Activated T-cell treated with anti-CD3 and anti-CD28 coated beads, Interleukin-2, amount 50 U/mL, for 1 hour (primary cell): Measurements from ENCODE around the gene HS3ST5.

ENCODE experiments used
- DNase-seq: peaks from one replicate; pipeline ENCODE4 v3.0.0-alpha.2; 2020

Gene HS3ST5

GRCh38 chr6:114144887-114145851, 197.7 kb downstream of the HS3ST5 start:
- DNase-seq, result no peak

GRCh38 chr6:114142258-114142657, 200.6 kb downstream of the HS3ST5 start:
- no peak for DNase-seq

GRCh38 chr6:114140416-114140815, 202.4 kb downstream of the HS3ST5 start:
- no peak for DNase-seq

- DNase-seq, result no peak
Measured at GRCh38 chr6:114138577-114139248, 204.1 kb downstream of the HS3ST5 start.

GRCh38 chr6:114135363-114135971, 207.4 kb downstream of the HS3ST5 start:
- no peak for DNase-seq

- DNase-seq, result no peak
Measured at GRCh38 chr6:114133816-114134215, 209.0 kb downstream of the HS3ST5 start.

GRCh38 chr6:114131945-114132344, 210.9 kb downstream of the HS3ST5 start:
- no peak for DNase-seq

- no peak for DNase-seq
Measured at GRCh38 chr6:114125576-114125975, 217.2 kb downstream of the HS3ST5 start.

- DNase-seq, result no peak
Measured at GRCh38 chr6:114121913-114122662, 220.7 kb downstream of the HS3ST5 start.

- DNase-seq, result no peak
Measured at GRCh38 chr6:114119056-114119455, 223.8 kb downstream of the HS3ST5 start.

GRCh38 chr6:114115652-114116051, 227.2 kb downstream of the HS3ST5 start:
- no peak for DNase-seq

- DNase-seq, result no peak
Measured at GRCh38 chr6:114108119-114109002, 234.5 kb downstream of the HS3ST5 start.

- DNase-seq, result no peak
Measured at GRCh38 chr6:114106020-114106419, 236.8 kb downstream of the HS3ST5 start.

GRCh38 chr6:114101255-114101654, 241.6 kb downstream of the HS3ST5 start:
- DNase-seq, result no peak

- no peak for DNase-seq
Measured at GRCh38 chr6:114100215-114100994, 242.4 kb downstream of the HS3ST5 start.

GRCh38 chr6:114096561-114097172, 246.2 kb downstream of the HS3ST5 start:
- DNase-seq, result no peak

- no peak for DNase-seq
Measured at GRCh38 chr6:114092943-114093342, 249.9 kb downstream of the HS3ST5 start.

GRCh38 chr6:114090626-114091025, 252.2 kb downstream of the HS3ST5 start:
- no peak for DNase-seq

GRCh38 chr6:114087496-114087895, 255.3 kb downstream of the HS3ST5 start:
- no peak for DNase-seq

- no peak for DNase-seq
Measured at GRCh38 chr6:114085211-114085610, 257.6 kb downstream of the HS3ST5 start.
